Esophagus squamous epithelium (tissue), 4 donors: ENCODE results near the gene DNAJA4.

ENCODE experiments used
- CTCF ChIP-seq, 6 experiments: fragments of 450-650 bp in 4 of 6; fragments of 200-600 bp in 2 of 6; sonication (generic) in 2 of 6; IDR thresholded peaks; one replicate each; pipeline ENCODE4 v1.5.1; 2016 to 2019; ENCODE audit warnings: antibody characterized with exemption in 6 of 6, mild to moderate bottlenecking in 4 of 6, moderate library complexity in 4 of 6
- POLR2A ChIP-seq, 4 donors: fragments of 450-650 bp; IDR thresholded peaks; one replicate each; pipeline ENCODE4 v1.6.1; 2017; ENCODE audit warnings: antibody characterized with exemption in 4 of 4, mild to moderate bottlenecking in 4 of 4, moderate library complexity in 3 of 4

GRCh38 chr15:78321041-78321570 lies 56.7 kb downstream of the DNAJA4 start:
- TF ChIP-seq CTCF (IDR thresholded peaks at IDR 0.05) (no peak), POLR2A (IDR thresholded peaks at IDR 0.05) (no peak)
